ENCODE measurements around the gene FSHR. TPM values are rescaled to one million over a fixed set of nuclear protein-coding genes. Genes with fewer than 3 reads are reported as not detected.
A peak's percentile ranks its signal among the peaks of the same experiment; 100 is the strongest.

FSHR gene
- polyA plus RNA-seq, 1 donor = not detected

DNA sequence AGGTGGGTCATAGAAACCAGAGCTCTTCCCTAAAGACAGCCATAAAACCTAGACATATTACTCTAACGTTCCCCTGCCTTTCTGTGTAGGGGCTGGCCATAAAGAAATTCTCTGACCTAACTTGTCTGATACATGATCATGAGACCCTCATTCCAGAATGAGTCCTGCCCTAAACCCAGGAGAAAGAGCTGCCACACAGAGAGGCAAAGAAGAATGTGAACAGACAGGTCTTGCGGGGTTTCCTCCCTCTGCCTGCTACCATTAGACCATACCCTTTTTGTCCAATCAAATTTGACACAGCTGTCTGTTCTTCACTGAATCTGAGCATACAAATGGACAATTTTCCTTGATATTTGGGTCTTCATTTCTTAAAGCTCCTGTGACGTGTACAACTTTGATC, 200.0 kb downstream of the FSHR start:
- no peak for DNase-seq

- no peak for DNase-seq
Measured at GRCh38 chr2:48952614-48953013, 201.7 kb downstream of the FSHR start.

- DNase-seq = no peak
Measured at GRCh38 chr2:48952143-48952542, 202.2 kb downstream of the FSHR start.

GRCh38 chr2:48948400-48949125, 205.8 kb downstream of the FSHR start:
- DNase-seq = no peak

DNA sequence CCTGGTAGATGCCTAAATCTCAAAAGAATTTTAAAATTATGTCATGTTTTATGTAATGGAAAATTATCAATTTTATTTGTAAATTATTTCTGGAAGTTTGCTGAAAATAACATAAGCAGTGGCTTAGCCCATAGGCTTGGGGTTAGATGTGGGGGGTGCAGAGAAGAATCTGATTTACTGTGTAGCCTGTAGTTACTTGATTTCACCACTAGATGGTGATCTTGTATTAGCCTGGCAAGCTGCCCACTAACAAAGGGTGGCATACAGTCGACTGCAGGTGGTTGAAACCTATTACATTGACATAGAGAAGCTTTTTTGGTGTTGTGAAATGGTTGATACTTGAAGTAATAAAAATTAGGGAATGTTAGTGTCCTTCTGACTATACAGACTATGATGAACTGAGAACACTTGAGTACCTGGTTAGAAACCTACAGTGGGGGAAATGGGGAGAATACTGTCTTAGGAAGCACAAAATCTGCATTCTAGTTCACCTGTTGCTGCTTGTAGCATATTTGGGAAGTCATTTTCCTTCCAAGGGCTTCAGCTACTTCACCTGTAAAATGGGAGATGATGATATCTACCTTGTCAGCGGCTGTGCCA, 207.8 kb downstream of the FSHR start:
- DNase-seq = peak; percentile 59

DNA sequence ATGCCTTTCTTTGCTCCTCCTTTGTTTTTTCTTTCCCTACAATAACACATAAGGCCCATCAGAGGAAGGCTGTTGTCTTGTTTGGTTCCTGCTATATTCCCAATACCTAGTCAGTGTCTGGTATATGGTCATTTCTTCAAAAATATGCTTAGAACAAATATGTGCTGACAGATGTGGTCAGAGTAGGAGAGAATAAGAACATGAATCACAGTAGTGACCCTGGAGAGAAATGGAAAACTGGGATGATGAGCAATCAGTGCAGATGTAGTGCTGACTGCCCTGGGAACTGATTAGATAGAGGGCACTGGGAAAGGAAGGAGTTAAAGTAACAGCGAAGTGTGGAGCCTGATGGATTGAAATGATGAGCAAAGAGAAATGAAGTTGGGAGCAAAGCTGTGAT, 209.4 kb downstream of the FSHR start:
- DNase-seq = no peak

GRCh38 chr2:48943436-48943835, 210.9 kb downstream of the FSHR start:
- DNase-seq = no peak

- DNase-seq = no peak
Measured at GRCh38 chr2:48941908-48942307, 212.4 kb downstream of the FSHR start.

DNA sequence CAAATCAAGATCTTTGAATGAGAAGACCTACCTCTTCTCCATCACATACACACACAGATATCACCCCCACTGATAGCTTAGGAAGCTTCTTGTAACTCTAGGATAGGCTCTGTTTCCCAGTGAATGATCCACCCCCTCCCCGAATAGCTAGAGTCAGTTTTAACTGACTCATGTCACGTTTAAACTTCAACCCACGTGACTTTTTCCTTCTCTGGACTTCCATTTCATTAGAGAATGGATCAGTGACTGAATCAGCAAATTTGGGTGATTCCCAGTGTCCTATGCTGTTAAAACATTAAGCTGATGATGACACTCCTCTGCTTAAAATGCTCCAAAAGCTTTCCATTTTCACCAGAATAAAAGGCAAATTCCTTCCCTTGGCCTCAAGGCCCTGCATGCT, 212.9 kb downstream of the FSHR start:
- no peak for DNase-seq

GRCh38 chr2:48940606-48941005, 213.7 kb downstream of the FSHR start:
- DNase-seq = no peak

- DNase-seq = no peak
Measured at GRCh38 chr2:48939232-48939631, 215.1 kb downstream of the FSHR start.

- no peak for DNase-seq
Measured at GRCh38 chr2:48938231-48938630, 216.1 kb downstream of the FSHR start.

- DNase-seq = no peak
Measured at GRCh38 chr2:48934807-48935206, 219.5 kb downstream of the FSHR start.

- DNase-seq = no peak
Measured at GRCh38 chr2:48933828-48934497, 220.4 kb downstream of the FSHR start.

DNA sequence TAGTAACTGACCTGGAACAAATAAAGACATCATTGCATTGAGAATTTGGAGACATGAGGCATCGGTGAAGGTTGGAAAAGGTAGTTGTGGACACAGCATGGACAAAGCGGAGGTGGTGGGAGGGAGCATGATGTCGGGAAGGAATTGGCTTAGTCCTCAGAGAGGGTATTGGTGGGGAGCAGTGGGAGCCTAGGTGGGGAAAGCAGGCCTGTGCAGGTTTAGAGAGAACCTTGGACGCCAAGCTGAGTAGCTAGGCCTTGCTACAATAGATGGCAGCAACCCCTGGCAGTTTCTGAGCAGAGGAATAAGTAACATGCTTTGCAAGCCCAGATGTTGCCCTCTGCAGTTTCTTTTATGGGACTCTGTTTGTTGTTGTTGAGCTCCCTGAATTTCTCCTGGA, 221.6 kb downstream of the FSHR start:
- no peak for DNase-seq

GRCh38 chr2:48929571-48930301, 224.6 kb downstream of the FSHR start:
- DNase-seq = no peak

DNA sequence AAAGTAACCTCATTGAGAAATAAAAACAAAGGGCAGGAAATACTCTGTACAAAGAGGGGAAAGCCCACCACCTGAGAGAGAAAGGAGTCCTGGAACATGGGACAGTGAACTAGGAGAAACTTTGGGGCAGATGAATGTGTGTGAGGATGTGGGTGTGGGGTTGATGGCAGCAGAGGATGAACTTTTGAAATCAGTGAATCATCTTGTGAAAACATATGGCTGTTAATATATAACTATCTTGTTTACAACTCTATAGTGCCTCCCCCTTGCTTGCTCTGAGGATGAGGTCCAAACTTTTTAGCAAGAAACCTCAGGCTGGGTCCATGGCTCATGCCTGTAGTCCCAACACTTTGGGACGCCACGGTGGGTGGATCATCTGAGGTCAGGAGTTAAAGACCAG, 227.0 kb downstream of the FSHR start:
- no peak for DNase-seq

DNA sequence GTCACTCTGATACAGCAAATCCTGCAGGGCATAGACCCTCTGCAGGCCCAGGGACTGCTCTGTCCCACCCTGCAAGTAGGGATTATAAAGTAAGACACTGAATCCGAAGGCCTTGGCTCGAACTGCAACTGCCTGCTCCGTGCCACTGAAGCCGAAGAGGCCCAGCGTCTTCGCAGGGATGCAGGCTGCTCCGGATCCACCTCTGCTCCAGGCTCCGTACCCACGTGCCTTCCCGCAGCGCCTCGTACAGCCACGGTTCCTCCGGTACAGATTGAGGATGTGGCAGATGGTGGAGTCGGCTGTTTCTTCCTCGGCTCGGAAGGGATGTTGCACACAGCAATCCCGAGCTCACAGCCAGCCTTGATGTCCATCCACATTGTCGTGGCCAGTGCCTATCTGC, 238.4 kb downstream of the FSHR start:
- no peak for DNase-seq

DNA sequence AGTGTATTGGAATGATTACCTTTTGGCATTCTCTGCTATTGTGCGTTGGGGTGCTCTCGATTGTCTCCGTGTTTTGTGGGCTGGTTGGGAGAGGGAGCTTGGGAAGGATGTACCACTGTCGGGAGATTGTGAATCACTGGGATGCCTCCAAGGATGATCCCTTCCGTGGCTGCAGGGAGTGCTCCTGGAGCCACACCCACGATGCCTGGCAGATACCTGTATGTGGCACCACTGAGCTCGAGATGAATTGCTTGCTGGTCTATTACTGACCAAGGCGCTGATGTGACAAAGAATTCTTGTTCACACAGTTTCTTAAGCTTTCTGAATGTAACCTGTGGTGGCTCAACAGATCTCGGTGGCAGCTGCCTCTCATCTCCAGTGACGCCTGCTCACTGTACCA, 239.1 kb downstream of the FSHR start:
- no peak for DNase-seq

GRCh38 chr2:48914477-48915089, 239.7 kb downstream of the FSHR start:
- DNase-seq = no peak

All from left kidney (tissue), 2 donors.